Endothelial cell (in vitro differentiated cells): Measurements from ENCODE around the gene EIF2B1. TPM values are rescaled to one million over a fixed set of nuclear protein-coding genes. Genes with fewer than 3 reads are reported as not detected.

ENCODE experiments used
- DNase-seq: peaks from one replicate; pipeline ENCODE4 v3.0.0; 2021; ENCODE audit warnings: low spot score
- H3K27ac Mint-ChIP-seq: one replicate; pipeline ENCODE4 v1.8.0; 2021; ENCODE audit warnings: mixed read lengths, inconsistent platforms; ENCODE audit not compliant: unreplicated experiment
- H3K27me3 Mint-ChIP-seq: one replicate; pipeline ENCODE4 v1.8.0; 2021; ENCODE audit warnings: mild to moderate bottlenecking, moderate library complexity, mixed read lengths, inconsistent platforms; ENCODE audit not compliant: unreplicated experiment
- H3K36me3 Mint-ChIP-seq: one replicate; pipeline ENCODE4 v1.8.0; 2021; ENCODE audit warnings: mild to moderate bottlenecking, low read depth, mixed read lengths, inconsistent platforms; ENCODE audit not compliant: unreplicated experiment
- H3K4me1 Mint-ChIP-seq: one replicate; pipeline ENCODE4 v1.8.0; 2021; ENCODE audit warnings: mild to moderate bottlenecking, mixed read lengths, inconsistent platforms; ENCODE audit not compliant: unreplicated experiment
- H3K4me3 Mint-ChIP-seq: one replicate; pipeline ENCODE4 v1.8.0; 2021; ENCODE audit warnings: mild to moderate bottlenecking, mixed read lengths, inconsistent platforms; ENCODE audit not compliant: unreplicated experiment
- H3K9me3 Mint-ChIP-seq: one replicate; pipeline ENCODE4 v1.8.0; 2021; ENCODE audit warnings: mixed read lengths, inconsistent platforms; ENCODE audit not compliant: unreplicated experiment
- CTCF ChIP-seq: fragments of 200-600 bp; sonication (generic); IDR thresholded peaks from one replicate; pipeline ENCODE4 v1.5.0; 2021; ENCODE audit warnings: antibody characterized with exemption; ENCODE audit not compliant: unreplicated experiment
- total RNA-seq: library from RNA; stranded (reverse); fragmentation: NEBNext Ultra II Directional; extraction: Animal tissue kit (Norgen Biotek cat#: 25700); gene quantifications from one replicate; pipeline ENCODE4 v1.2.1, GENCODE V29; 2021; ENCODE audit not compliant: unreplicated experiment

Gene EIF2B1
- total RNA-seq, 1 donor from 2014 or later, result 52.0 TPM

GRCh38 chr12:123675436-123675835, 42.0 kb upstream of the EIF2B1 start:
- Mint-ChIP-seq H3K4me3 (no peak overlapping the region), H3K27ac (no peak overlapping the region), H3K36me3 (peaks cover 10% of the 10 kb centered on the region), H3K4me1 (peaks cover 3% of the 10 kb centered on the region), H3K9me3 (no peaks in the 10 kb centered on the region), H3K27me3 (peaks cover 2% of the 10 kb centered on the region)
- DNase-seq, result no peak
- no peak for TF ChIP-seq CTCF

GRCh38 chr12:123671876-123672275, 38.4 kb upstream of the EIF2B1 start:
- Mint-ChIP-seq H3K27ac (no peak overlapping the region), H3K36me3 (peaks cover 7% of the 10 kb centered on the region), H3K4me3 (peak overlapping the region; percentile 92), H3K27me3 (no peaks in the 10 kb centered on the region), H3K4me1 (peaks cover 3% of the 10 kb centered on the region), H3K9me3 (no peaks in the 10 kb centered on the region)
- no peak for TF ChIP-seq CTCF
- no peak for DNase-seq

DNA sequence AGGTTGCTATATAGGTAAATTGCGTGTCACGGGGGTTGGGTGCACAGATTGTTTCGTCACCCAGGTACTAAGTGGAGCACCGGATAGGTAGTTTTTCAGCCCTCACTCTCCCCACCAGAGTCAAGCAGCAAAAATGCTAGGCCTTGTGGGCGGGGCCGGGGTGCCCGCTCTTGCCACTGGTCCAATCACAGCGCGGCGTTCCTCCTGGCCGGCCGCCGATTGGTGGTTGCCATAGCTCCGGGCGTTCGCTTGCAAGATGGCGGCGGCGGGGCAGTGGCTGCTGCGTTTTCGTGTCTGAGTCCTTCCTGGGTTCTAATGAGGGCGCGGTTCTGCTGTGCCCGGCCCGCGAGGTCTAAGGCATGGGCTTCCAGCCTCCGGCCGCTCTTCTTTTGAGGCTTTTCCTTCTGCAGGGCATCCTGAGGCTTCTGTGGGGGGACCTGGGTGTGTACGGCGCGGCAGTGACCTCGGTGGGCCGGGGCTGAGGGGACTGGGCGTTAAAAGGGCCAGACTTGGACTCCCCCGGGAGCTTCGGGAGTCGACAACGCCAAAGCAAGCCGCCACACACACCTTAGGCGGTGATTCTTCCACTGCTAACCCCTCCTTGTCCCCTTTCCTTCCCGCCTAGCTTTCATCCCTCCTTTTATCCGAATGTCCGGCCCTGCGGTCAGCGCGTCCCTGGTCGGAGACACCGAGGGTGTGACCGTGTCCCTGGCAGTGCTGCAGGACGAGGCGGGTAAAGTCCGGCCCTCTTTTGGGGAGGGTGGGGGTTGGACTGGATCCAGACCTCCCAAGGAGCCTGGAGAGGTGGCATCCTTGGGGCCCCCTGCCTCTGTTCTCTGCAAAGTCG, 37.6 kb upstream of the EIF2B1 start, which contains the start of gene TCTN2:
Gene TCTN2 (plus strand): TSS at position 232 of the 847 bp plus-strand sequence. CDS start 128 bp downstream, at position 360.
- Mint-ChIP-seq H3K36me3 (peaks cover 7% of the 10 kb centered on the region), H3K27me3 (no peaks in the 10 kb centered on the region), H3K4me3 (peak within 1 kb of the TSS; percentile 92), H3K9me3 (no peaks in the 10 kb centered on the region), H3K27ac (no peak within 1 kb of the TSS), H3K4me1 (peaks cover 3% of the 10 kb centered on the region)
- peak; percentile 94 for DNase-seq
- TF ChIP-seq CTCF, result no peak

GRCh38 chr12:123667771-123668170, 34.3 kb upstream of the EIF2B1 start:
- DNase-seq, result no peak
- H3K4me1 Mint-ChIP-seq, result peaks cover 3% of the 10 kb centered on the region
- no peaks in the 10 kb centered on the region for H3K27me3 Mint-ChIP-seq
- no peak for TF ChIP-seq CTCF
- H3K9me3 Mint-ChIP-seq, result no peaks in the 10 kb centered on the region
- H3K27ac Mint-ChIP-seq, result no peak overlapping the region
- no peak overlapping the region for H3K4me3 Mint-ChIP-seq
- no peaks in the 10 kb centered on the region for H3K36me3 Mint-ChIP-seq
